Measurements from ENCODE around the gene CKAP5. TPM values are rescaled to one million over a fixed set of nuclear protein-coding genes. Genes with fewer than 3 reads are reported as not detected.

Gene CKAP5
- total RNA-seq, 1 donor from 2014 or later, result 151 TPM

- no peak overlapping the region for H3K4me3 Mint-ChIP-seq (ENCODE audit: low read depth)
- H3K4me1 Mint-ChIP-seq (ENCODE audit: low read depth), result no peaks in the 10 kb centered on the region
Observed at GRCh38 chr11:46731545-46731944, 114.5 kb downstream of the CKAP5 start.

GRCh38 chr11:46729110-46730027 lies 116.7 kb downstream of the CKAP5 start:
- H3K27ac Mint-ChIP-seq, result no peak overlapping the region
- no peaks in the 10 kb centered on the region for H3K9me3 Mint-ChIP-seq (ENCODE audit: low read depth)
- H3K27me3 Mint-ChIP-seq, result no peaks in the 10 kb centered on the region
- H3K4me3 Mint-ChIP-seq (ENCODE audit: low read depth), result no peak overlapping the region
- peaks cover 1% of the 10 kb centered on the region for H3K36me3 Mint-ChIP-seq (ENCODE audit: insufficient read depth)
- DNase-seq (ENCODE audit: low spot score, unreplicated experiment), result no peak
- no peak for TF ChIP-seq CTCF (IDR thresholded peaks at IDR 0.05; ENCODE audit: unreplicated experiment)
- peaks cover 2% of the 10 kb centered on the region for H3K4me1 Mint-ChIP-seq (ENCODE audit: low read depth)

More at GRCh38 chr11:46731545-46731944, 114.5 kb downstream of the CKAP5 start:
- DNase-seq (ENCODE audit: low spot score, unreplicated experiment), result no peak
- no peaks in the 10 kb centered on the region for H3K9me3 Mint-ChIP-seq (ENCODE audit: low read depth)
- H3K27ac Mint-ChIP-seq, result no peak overlapping the region
- peaks cover 4% of the 10 kb centered on the region for H3K36me3 Mint-ChIP-seq (ENCODE audit: insufficient read depth)
- no peaks in the 10 kb centered on the region for H3K27me3 Mint-ChIP-seq
- no peak for TF ChIP-seq CTCF (IDR thresholded peaks at IDR 0.05; ENCODE audit: unreplicated experiment)

- Mint-ChIP-seq H3K27me3 (no peaks in the 10 kb centered on the region), H3K4me3 (ENCODE audit: low read depth) (no peak overlapping the region), H3K9me3 (ENCODE audit: low read depth) (no peaks in the 10 kb centered on the region), H3K27ac (no peak overlapping the region), H3K36me3 (ENCODE audit: insufficient read depth) (peaks cover 1% of the 10 kb centered on the region), H3K4me1 (ENCODE audit: low read depth) (peaks cover 4% of the 10 kb centered on the region)
- no peak for DNase-seq (ENCODE audit: low spot score, unreplicated experiment)
- TF ChIP-seq CTCF (IDR thresholded peaks at IDR 0.05; ENCODE audit: unreplicated experiment), result no peak
Observed at GRCh38 chr11:46728659-46729040, 117.4 kb downstream of the CKAP5 start.

GRCh38 chr11:46727952-46728658 lies 118.0 kb downstream of the CKAP5 start:
- Mint-ChIP-seq H3K27me3 (no peaks in the 10 kb centered on the region), H3K4me1 (ENCODE audit: low read depth) (peaks cover 4% of the 10 kb centered on the region), H3K36me3 (ENCODE audit: insufficient read depth) (peaks cover 1% of the 10 kb centered on the region)

More at GRCh38 chr11:46727952-46728658, 118.0 kb downstream of the CKAP5 start:
- no peak for TF ChIP-seq CTCF (IDR thresholded peaks at IDR 0.05; ENCODE audit: unreplicated experiment)
- no peak overlapping the region for H3K27ac Mint-ChIP-seq
- H3K9me3 Mint-ChIP-seq (ENCODE audit: low read depth), result no peaks in the 10 kb centered on the region
- no peak for DNase-seq (ENCODE audit: low spot score, unreplicated experiment)
- H3K4me3 Mint-ChIP-seq (ENCODE audit: low read depth), result no peak overlapping the region

All from progenitor cell of endocrine pancreas (in vitro differentiated cells).